ENCODE results near the gene YWHAG.
"Not testable (repeated sequence)": the region's sequence is repeated elsewhere in the genome, so short reads cannot be mapped to it uniquely, and the experiment has no call there.

Gene YWHAG

DNA sequence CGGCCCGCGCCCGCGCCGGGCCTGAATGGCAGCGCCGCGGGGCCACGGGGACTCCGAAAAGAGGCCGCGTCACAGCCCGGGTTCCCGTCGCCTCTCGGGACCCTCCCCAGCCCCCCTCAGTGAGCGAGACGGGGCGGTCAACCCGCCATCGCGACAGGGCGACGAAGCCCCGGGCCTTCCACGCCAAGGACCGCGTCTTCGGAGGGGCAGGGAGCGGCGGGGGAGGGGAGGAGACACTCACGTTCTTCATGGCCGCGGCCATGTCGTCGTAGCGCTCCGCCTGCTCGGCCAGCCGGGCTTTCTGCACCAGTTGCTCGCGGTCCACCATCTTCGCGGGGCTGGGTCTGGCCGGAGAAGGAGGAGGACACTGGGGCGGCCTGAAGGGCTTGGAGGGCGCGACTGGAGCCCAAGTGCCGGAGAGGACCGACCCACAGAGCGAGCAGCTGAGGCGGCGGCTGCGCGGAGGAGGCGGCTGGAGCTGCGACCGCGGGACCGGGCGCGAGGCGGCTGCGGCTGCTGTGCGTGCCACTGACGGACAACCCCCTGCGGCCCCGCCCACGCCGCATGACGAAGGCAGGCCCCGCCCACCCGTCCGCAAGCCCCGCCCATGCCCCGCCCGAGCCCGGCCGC, at the start of gene YWHAG:
Gene YWHAG (minus strand): TSS at position 511 of the 630 bp plus-strand sequence. CDS start 183 bp downstream, at position 328.
- peak; percentile 80 to 86 (median 82) for DNase-seq (ENCODE audit: low read depth in 4 of 4, low spot score in 1 of 4)

DNA sequence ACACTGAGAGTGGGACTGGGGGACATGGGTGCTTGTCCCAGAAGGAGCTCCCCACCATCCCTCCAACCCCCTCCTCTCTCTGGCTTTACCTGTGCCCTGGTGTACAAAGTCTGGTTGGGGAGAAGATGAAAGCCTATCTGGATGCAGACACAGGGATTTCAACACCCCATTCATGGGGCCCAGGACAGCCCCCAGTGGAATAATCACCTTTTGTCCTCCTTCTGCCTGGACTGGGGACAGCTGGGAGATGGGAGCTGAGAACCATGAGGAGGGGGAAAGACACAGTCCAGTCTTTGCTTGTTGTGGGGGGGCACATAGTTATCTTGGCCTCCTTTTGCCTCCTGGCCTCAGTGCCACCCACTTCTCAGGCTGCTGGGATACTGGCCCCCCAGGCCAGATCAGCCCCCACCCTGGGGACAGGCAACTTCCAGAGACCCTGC, 49.4 kb upstream of the YWHAG start:
- DNase-seq (ENCODE audit: low read depth in 4 of 4, low spot score in 1 of 4), result no peak

DNA sequence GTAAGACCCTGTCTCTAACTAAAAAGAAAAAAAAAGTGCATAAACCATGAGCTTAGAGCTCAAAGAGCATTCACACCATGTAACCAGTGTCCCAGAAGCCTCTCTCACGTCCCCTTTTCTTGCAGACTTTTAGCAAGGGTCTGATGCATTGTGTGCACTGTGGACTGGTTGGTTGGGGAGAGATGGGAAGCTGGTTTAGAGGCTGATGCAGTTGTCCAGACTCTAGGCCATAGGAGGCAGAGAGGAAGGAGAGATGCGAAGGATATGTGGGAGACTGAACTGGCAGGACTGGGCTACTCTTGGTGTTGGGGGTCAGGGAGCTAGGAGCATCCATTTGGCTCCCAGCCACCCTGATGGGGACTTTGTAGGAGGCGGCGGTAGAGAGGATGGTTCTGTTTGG, 48.9 kb upstream of the YWHAG start:
- DNase-seq (ENCODE audit: low read depth in 4 of 4, low spot score in 1 of 4), result no peak

DNA sequence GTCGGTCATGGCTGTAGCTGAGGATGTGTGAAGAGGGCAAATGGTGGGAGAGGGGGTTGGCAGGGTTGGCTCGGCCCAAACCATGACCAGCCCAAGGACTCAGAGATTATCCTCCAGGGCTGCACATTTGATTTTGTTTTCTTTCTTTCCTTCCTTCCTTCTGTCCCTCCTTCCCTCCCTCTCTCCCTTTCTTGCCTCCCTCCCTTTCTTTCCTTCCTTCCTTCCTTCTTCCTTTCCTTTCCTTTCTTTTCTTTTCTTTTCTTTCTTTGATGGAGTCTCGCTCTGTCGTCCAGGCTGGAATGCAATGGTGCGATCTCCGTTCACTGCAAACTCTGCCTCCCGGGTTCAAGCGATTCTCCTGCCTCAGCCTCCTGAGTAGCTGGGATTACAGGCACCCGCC, 46.9 kb upstream of the YWHAG start:
- DNase-seq (ENCODE audit: low read depth in 4 of 4, low spot score in 1 of 4), result no peak

DNA sequence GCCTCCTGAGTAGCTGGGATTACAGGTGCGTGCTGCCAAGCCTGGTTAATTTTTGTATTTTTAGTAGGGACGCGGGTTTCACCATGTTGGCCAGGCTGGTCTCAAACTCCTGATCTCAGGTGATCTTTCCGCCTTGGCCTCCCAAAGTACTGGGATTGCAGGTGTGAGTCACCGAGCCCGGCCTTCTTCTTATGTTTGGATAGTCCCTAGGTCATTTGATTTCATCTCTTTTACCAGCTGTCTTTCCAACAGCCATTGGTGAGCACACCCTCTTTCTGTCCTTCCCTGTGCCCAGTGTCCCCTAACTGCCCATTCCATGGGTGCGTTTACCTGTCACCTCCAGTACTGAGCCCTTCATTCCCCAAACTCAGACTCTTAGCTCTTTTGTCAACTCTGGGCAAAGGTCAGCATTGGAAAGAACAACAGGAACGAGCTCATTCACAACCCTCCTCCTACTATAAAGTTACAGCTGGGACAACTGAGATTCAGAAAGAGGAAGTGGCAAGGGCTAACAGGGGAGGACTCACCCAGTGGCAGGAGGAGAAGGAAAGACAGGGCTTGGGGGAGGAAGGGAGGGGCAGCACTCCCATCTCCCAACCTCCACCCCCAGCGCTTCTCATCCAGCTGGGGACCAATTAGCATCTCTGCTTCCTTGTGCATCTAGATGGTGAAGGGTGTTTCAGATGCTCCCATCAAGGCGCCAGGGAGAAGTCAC, 45.1 kb upstream of the YWHAG start:
- no peak for DNase-seq (ENCODE audit: low read depth in 4 of 4, low spot score in 1 of 4)

DNA sequence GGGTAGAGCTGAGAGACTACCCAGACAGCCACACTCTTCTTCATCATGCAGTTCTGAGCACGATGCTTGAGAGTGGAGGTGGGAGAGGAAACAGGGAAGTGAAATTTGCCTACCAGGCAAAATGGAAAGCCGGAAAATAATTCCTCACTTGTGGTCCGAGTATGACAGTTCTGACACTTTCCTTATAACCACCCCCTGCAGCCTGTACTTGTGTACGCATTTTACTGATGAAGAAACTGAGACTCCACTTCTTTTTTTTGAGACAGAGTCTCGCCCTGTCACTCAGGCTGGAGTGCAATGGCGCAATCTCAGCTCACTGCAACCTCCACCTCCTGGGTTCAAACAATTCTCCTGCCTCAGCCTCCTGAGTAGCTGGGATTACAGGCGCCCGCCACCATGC, 44.3 kb upstream of the YWHAG start:
- not testable (repeated sequence) for DNase-seq (ENCODE audit: low read depth in 4 of 4, low spot score in 1 of 4)

DNA sequence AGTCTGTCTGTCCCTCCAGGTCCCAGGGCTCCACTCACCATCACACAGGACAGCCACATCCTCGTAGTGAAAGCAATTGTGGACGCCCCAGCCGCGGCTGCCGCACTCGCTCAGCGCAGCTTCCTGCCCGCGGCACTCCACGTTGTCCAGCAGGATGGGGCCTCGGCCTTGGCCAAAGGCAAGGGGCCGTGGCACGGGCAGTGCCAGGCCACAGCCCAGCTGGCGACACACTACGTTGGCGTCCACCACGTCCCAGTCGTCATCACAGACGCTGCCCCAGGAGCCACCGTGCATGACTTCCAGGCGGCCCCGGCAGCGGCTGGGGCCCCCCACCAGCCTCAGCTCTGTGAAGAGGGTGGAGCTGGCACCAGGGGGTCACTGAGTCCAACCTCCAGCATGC, 41.5 kb upstream of the YWHAG start:
- no peak for DNase-seq (ENCODE audit: low read depth in 4 of 4, low spot score in 1 of 4)

DNA sequence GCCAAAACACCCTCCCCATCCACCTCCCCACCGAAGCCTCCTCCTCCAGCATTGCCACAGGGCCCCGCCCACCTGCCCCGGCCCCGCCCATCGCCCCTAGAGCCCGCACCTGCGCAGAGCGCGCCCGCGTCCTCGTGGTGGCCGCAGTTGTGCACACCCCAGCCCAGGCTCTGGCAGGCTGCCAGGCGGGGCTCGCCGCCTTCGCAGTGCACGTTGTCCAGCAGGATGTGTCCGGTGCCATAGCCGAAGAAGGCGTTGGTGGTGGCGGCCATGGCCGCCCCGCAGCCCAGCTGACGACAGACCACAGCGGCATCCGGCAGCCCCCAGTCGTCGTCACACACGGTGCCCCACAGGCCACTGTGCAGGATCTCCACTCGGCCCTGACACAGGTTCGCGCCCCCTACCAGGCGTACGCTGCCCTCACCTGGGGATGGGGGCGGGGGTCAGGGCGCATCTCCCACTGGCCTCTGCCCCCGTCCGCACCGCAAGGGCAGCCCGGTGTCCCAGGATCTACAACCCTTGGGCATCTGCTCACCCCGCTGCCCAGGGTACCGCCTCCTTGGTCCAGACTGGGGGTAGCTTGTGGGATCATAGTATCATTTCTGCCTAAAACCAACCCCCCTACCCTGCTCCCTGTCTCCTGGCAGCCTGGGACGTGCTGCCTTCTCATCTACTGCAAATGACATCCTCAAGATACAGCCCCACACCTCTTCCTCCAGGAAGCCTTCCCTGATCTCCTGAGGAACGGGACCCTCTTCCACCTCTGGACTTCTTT, 38.8 kb upstream of the YWHAG start:
- DNase-seq (ENCODE audit: low read depth in 4 of 4, low spot score in 1 of 4), result peak; percentile 69 to 84 (median 81)

DNA sequence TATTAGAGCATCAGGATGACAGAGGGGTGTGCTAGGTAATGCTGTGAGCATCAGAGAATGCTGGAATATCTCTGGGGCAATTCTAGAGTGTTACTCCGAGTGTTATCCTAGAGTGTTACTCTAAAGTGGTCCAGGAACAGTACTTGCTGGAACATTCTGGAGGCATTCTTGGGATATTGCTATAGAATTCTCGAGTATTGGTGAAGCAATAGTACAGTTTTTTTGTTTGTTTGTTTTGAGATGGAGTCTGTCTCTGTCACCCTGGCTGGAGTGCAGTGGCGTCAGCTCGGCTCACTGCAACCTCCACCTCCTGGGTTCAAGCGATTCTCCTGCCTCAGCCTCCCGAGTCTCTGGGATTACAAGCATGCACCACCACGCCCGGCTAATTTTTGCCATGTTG, 38.1 kb upstream of the YWHAG start:
- no peak for DNase-seq (ENCODE audit: low read depth in 4 of 4, low spot score in 1 of 4)

DNA sequence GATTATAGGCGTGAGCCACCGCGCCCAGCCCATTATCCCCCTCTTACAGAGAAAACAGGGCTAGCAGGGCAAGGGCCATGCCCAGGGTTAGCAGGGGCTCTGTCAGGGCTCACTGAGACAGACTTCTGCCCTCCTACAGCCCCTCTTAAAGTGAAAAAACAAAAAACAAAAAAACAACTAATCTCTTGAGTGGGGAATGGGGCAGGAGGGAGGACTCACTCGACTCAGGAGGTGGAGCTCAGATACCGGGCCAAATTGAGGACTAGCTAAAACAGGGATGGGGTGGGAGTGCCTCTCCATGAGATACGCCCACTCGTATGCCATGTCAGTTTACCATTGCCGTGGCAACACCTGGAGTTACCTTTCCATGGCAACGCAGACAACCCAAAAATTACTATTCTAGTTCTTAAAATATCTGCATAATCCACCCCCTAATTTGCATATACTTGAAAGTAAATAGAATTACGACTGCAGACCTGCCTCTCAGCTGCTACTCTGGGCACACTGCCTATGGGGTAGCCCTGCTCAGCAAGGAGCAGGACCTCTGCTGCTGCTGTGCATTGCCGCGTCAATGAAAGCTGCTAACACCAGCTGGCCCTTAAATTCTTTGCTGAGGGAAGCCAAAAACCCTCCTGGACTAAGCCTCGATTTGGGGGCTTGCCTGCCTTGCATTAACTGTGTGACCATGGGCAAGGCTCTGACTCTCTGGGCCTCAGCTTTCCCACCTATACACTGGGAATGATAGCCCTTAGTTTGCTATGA, 37.4 kb upstream of the YWHAG start:
- DNase-seq (ENCODE audit: low read depth in 4 of 4, low spot score in 1 of 4), result no peak

DNA sequence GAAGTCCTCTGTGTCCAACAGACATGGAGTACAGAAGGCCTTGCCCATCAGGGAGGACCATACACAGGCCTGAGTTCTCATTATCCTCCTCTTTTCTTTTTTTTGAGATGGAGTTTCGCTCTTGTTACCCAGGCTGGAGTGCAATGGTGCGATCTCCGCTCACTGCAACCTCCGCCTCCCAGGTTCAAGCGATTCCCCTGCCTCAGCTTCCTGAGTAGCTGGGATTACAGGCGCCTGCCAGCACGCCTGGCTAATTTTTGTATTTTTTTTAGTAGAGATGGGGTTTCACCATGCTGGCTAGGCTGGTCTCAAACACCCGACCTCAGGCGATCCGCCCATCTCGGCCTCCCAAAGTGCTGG, 36.8 kb upstream of the YWHAG start:
- DNase-seq (ENCODE audit: low read depth in 4 of 4, low spot score in 1 of 4), result not testable (repeated sequence)

DNA sequence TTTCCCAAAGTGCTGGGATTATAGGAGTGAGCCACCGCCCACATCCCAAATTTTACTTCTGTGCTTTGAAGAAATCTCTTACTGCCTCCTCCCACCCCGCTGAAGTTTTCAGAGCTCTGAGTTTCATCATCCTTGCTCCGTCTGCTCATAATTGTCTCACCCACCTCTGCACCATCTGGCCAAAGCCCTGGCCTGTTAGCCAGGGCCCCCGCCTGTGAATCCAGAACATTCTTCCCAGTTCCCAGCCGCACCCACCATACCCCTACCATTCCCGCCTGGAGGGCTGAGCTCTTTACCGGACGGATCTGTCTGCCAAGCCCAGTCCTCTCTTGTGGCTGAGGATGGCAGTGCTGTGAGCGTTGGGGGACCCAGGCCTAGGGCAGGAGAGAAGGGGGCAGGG, 36.2 kb upstream of the YWHAG start:
- no peak for DNase-seq (ENCODE audit: low read depth in 4 of 4, low spot score in 1 of 4)

DNA sequence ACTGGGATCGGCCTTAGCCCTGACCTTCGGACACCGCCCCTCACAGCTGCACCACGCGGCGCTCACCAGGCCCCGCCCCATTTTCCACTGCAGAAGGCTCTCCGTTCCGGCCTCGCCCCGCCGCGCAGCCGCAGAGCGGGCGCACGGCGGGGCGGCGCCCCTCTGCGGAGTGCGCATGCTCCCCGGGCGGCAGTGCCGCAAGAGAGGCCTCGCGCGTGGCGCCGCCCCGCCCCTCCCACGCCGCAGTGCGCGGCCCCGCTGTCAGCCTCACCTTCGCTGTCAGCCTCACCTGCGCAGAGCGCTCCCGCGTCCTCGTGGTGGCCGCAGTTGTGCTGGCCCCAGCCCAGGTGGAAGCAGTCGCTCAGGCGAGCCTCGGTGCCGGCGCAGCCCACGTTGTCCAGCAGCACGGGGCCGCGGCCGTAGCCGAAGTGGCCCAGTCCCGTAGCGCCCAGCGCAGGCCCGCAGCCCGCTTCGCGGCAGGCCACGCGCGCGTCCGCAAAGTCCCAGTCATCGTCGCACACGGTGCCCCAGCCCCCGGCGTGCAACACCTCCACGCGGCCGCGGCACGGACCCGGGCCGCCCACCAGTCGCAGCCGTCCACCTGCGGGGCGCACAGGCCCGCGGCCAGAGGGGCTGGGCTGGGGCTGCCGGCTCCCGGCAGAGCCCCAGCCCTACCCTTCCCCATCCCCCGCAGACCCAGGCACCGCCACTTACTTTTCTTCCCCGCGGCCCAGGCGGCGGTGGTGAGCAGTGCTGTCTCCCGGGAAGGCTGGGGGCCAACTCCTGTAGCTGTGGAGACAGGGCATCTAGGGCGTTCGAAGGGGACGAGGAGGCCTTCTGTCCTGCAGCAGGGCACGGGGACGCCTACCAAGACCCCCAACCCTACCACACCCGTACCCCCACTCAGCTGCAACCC, 34.6 kb upstream of the YWHAG start:
- peak; percentile 79 to 91 (median 82) for DNase-seq (ENCODE audit: low read depth in 4 of 4, low spot score in 1 of 4)

DNA sequence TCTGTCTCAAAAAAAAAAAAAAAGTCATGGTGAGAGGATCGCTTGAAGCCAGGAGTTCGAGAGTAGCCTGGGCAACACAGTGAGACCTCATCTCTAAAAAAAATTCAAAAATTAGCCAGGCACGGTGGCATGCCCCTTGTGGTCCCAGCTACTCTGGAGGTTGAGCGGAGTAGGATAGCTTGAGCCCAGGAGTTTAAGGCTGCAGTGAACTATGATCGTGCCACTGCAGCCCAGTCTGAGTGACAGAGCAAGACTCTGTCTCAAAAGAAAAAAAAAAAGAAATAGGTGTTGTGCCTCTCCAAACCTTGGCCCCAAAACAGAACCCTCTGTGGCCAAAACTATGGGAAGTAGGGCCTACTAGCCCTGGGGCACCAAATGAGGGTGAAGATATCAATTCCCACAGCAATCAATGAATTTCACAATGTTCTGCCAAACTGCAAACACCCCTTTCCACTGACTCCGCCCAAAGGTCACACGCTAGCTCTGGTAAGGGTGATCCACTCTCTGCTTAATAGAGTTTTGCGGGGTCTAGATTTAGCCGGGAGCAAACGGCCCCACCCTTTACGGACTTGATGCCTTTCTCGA, 33.8 kb upstream of the YWHAG start:
- no peak for DNase-seq (ENCODE audit: low read depth in 4 of 4, low spot score in 1 of 4)

DNA sequence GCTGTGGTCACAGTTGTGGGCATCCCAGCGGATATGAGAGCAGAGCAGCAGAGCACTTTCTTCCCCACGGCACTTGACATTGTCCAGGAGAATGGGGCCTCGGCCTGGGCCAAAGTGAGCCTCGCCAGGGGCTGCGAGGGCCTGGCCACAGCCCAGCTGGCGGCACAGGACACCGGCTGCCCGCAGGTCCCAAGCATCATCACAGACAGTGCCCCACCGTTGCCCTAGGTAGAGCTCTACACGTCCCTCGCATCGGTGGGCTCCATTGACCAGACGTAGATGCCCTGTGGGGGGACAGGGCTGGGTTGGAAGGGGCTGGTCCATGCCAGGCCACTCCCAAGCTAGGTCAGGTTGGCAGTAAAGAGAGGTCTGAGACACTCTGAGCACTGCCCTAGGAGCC, 31.3 kb upstream of the YWHAG start:
- DNase-seq (ENCODE audit: low read depth in 4 of 4, low spot score in 1 of 4), result no peak

DNA sequence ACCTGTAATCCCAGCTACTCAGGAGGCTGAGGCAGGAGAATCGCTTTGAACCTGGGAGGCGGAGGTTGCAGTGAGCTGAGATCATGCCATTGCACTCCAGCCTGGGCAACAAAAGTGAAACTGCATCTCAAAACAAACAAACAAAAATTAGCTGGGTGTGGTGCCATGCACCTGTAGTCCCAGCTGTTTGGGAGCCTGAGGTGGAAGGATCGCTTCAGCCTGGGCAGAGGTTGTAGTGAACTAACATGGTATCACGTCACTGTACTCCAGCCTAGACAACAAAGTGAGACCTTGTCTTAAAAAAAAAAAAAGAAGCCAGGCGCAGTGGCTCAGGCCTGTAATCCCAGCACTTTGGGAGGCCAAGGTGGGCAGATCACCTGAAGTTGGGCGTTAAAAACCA, 29.0 kb upstream of the YWHAG start:
- not testable (repeated sequence) for DNase-seq (ENCODE audit: low read depth in 4 of 4, low spot score in 1 of 4)

DNA sequence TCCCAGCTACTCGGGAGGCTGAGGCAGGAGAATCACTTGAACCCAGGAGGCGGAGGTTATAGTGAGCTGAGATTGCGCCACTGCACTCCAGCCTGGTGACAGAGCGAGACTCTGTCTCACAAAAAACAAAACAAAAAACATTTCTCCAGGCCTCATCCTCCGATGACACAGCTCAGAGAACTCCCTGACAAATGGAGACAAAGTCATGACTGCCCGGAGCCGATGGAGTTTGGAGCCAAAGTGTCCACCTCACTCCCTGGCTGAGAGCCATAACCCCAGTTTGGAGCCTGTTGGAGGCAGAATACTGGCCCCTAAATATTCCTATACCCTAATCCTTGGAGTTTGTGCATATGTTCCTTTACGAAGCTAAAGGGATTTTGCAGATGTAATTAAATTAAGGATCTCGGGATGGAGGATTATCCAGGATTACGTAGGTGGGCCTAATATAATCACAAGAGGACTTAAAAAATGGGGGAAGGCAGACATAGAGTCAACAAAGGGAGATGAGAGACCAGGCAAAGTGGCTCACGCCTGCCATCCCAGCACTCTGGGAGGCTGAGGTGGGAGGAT, 28.0 kb upstream of the YWHAG start:
- no peak for DNase-seq (ENCODE audit: low read depth in 4 of 4, low spot score in 1 of 4)

DNA sequence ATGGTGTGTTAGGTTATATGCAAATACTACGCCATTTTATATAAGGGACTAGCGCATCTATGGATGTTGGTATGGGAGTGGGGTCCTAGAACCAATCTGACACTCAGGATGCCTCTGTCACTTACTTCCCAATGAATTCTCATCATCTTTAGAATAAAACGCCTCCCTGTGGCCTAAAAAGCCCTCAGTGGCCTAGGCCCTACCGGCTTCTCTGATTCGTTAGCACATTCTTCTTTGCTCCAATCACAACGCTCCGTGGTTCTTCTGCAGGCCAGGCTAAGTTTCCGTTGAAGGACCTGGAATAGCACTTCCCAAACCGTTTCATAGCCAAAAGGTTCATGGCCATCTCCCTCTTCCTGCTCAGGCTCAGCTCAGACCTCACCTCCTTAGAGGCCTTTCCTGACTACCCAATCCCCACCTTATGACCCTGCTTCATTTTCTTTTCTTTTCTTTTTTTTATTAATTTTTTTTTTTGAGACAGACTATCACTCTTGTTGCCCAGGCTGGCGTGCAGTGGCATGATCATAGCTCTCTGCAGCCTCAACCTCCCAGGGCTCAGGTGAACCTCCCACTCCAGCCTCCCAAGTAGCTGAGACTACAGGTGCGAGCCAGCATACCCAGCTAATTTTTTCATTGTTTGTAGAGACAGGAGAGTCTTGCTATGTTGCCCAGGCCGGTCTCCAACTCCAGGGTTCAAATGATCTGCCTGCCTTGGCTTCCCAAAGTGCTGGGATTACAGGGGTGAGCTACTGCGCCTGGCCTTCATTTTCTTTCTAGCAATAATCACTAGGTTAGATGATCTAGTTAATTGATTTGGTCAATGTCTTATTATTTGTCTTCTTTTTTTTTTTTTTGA, 24.5 kb upstream of the YWHAG start:
- DNase-seq (ENCODE audit: low read depth in 4 of 4, low spot score in 1 of 4), result no peak

DNA sequence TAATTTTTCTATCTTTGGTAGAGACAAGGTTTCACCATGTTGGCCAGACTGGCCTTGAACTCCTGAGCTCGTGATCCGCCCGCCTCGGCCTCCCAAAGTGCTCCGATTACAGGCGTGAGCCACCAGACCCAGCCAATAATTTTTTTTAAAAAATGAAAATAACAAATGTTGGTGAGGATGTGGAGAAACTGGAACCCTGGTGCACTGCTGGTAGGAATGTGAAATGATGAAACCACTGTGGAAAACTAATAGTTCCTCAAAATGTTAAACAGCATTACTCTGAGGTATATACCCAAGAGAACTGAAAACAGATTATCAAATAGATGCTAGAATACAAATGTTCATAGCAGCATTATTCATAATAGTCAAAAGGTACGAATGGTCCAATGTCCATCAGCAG, 23.0 kb upstream of the YWHAG start:
- DNase-seq (ENCODE audit: low read depth in 4 of 4, low spot score in 1 of 4), result no peak
